SK-N-MC (cell line): ENCODE data around the gene KLHL35.

Experiments used
- DNase-seq: peaks from one replicate; pipeline ENCODE4 v3.0.0-alpha.2; 2011; ENCODE audit warnings: low read depth, low spot score
- H3K27ac ChIP-seq: fragments of 200-600 bp; sonication (generic); 2 replicates; pipeline ENCODE4 v1.5.1; 2016; ENCODE audit warnings: mixed run types
- H3K36me3 ChIP-seq: fragments of 200-600 bp; sonication (generic); 2 replicates; pipeline ENCODE4 v1.6.1; 2017; ENCODE audit warnings: antibody characterized with exemption, low read length, mixed read lengths; ENCODE audit not compliant: insufficient read depth
- H3K4me3 ChIP-seq: fragments of 200-600 bp; sonication (generic); 2 replicates; pipeline ENCODE4 v1.5.1; 2016
- H3K9ac ChIP-seq: fragments of 200-600 bp; sonication (generic); 2 replicates; pipeline ENCODE4 v1.8.0; 2017; ENCODE audit warnings: mixed run types, mixed read lengths; ENCODE audit not compliant: insufficient read length
- H3K9me3 ChIP-seq: fragments of 200-600 bp; sonication (generic); 2 replicates; pipeline ENCODE4 v1.6.1; 2017; ENCODE audit warnings: low read depth, mild to moderate bottlenecking, antibody characterized with exemption, low read length, moderate library complexity, mixed read lengths
- EZH2 ChIP-seq: fragments of 200-600 bp; sonication (generic); IDR thresholded peaks from one replicate; pipeline ENCODE4 v1.6.1; 2017; ENCODE audit warnings: antibody characterized with exemption
- FOXP2 ChIP-seq: optimal IDR thresholded peaks from 2 replicates; pipeline ENCODE3; 2011; ENCODE audit warnings: mild to moderate bottlenecking, moderate library complexity; ENCODE audit not compliant: insufficient read depth; ENCODE audit errors: extremely low read length, control extremely low read depth
- POLR2AphosphoS5 ChIP-seq: IDR thresholded peaks from 2 replicates; pipeline ENCODE4 v1.6.1; 2012; ENCODE audit warnings: mild to moderate bottlenecking, low read depth, low read length, borderline replicate concordance

The KLHL35 gene

DNA sequence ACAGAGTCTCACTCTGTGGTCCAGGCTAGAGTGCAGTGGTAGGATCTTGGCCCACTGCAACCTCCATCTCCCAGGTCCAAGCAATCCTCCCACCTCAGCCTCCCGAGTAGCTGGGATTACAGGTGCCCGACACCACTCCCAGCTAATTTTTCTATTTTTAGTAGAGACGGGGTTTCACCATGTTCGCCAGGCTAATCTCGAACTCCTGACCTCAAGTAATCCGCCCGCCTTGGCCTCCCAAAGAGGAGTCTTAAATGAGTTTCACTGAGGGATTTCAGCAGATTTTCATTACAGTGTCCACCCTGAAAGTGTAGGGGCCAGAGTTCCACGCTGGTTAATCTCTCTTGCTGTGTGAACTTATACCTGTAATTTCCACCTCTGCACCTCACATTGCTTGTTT, 34.1 kb downstream of the KLHL35 start:
- no peak for DNase-seq
- no peak overlapping the region for H3K4me3 ChIP-seq
- peaks cover 42% of the 10 kb centered on the region for H3K36me3 ChIP-seq
- H3K27ac ChIP-seq: no peak overlapping the region
- TF ChIP-seq POLR2AphosphoS5 (no peak), FOXP2 (no peak), EZH2 (no peak)
- no peaks in the 10 kb centered on the region for H3K9me3 ChIP-seq
- no peak overlapping the region for H3K9ac ChIP-seq

DNA sequence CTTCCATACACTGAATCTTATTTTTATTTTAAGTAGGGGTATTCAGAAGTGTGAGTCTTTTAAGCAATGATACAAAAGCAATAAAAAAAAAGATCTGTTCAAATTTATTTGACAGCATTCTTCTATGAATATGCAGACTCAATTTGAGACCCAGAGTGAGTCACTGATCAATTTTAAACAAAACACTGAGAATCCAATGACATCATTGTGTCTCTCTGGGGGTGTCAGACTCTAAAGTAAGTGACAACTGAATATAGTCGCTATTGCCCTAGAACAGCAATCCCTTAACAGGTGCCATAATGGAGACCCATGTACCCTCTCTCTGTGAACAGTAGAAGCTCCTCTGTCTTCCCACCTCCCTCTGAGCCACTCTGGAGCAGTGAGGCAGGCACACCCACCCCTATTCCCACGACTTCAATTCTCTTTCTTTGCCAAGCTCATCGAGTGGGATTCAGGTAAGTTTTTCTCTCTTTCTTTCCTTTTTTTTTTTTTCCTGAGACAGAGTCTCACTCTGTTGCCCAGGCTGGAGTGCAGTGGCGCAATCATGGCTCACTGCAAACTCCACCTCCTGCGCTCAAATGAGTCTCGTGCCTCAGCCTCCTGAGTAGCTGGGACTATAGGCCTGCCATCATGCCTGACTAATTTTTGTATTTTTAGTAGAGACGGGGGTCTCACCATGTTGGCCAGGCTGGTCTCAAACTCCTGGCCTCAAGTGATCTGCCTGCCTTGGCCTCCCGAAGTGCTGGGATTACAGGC, 38.7 kb downstream of the KLHL35 start:
- H3K9me3 ChIP-seq: no peaks in the 10 kb centered on the region
- no peak for TF ChIP-seq EZH2
- TF ChIP-seq POLR2AphosphoS5: no peak
- no peak for TF ChIP-seq FOXP2
- no peak overlapping the region for H3K27ac ChIP-seq

DNA sequence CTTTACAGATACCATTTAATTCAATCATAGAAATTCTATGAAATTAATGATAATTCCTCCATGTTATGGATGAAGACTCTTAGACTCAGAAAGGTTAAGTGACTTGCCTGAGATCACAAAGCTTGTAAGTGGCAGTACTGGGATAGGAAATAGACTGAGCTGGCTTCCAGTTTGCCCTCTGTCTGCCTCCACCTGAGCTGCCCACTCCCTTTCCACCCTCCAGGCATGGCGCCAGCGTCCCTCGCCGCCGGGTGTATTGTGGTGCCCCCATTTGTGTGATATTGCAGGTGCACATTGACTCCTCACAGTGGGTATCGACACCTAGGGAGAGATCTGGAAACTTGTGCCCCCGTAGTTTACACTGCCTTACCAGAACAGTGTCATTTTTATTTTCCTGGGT, 43.1 kb downstream of the KLHL35 start:
- no peak overlapping the region for H3K9ac ChIP-seq
- H3K27ac ChIP-seq: no peak overlapping the region
- DNase-seq: no peak
- TF ChIP-seq EZH2: no peak
- H3K9me3 ChIP-seq: no peaks in the 10 kb centered on the region
- no peak overlapping the region for H3K4me3 ChIP-seq
- no peaks in the 10 kb centered on the region for H3K36me3 ChIP-seq

More for the DNA sequence above, 38.7 kb downstream of the KLHL35 start:
- Histone ChIP-seq H3K36me3 (no peaks in the 10 kb centered on the region), H3K9ac (no peak overlapping the region), H3K4me3 (no peak overlapping the region)
- no peak for DNase-seq

DNA sequence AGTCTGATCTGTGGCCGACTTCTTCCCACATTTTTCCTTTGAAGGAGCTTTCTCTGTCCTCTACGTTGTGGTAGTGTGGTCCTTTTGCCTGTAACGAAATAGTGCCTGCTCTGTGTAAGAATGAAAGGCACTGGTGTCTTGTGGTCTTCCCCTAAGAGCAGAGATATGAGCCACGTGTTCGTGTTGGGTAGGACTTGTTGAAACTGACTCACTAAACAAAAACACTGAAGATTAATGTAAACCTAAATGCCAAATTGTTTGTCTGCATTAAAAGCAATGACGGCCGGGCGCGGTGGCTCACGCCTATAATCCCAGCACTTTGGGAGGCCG, 43.8 kb downstream of the KLHL35 start:
- DNase-seq: no peak
- no peak overlapping the region for H3K27ac ChIP-seq
- H3K4me3 ChIP-seq: no peak overlapping the region
- H3K9ac ChIP-seq: no peak overlapping the region
- H3K36me3 ChIP-seq: no peaks in the 10 kb centered on the region
- no peaks in the 10 kb centered on the region for H3K9me3 ChIP-seq
- TF ChIP-seq FOXP2 (no peak), EZH2 (no peak), POLR2AphosphoS5 (no peak)

DNA sequence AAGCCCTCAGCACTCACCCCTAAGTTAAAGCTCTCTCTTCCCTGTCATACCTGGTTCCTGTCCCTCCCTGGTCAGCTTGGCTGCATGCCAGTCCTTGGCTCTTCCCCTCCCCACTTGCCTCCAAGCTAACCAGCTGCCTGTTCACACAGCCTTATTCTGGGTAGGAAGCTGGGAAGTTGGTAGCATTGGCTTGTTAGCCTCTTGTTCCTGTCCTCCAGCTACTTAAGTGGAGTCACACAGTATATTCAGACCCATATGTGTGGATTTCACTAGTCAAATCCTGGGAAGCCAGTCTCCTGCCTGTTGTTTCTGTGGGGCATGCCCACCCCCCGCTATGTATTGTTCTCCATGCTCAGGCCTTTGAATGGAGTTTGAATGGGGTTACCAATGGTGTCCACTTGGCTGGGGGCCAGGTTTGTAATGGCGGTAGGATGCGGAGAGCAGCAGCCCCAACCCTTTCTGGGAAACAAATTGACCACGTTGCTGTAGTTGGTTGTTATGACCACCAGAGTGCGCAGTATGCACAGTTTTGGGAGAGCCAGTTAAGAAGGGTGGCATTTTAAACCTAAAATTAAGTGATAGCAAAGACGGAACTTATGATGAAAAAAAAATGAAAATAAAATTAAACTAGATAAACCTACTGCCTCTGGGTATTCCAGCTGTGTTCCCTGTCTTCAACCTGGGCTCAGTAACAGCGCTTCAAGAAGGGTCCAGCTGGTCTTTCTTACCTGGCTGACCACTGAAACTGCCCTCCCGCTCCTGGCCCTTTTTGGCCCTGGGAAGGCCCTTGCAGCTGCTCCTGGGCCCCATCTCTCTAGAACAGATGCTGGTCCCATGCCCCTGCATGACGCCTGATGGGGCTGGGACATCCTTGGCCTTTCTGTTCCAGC, 44.4 kb downstream of the KLHL35 start:
- H3K27ac ChIP-seq: no peak overlapping the region
- H3K9ac ChIP-seq: no peak overlapping the region
- no peaks in the 10 kb centered on the region for H3K36me3 ChIP-seq
- H3K9me3 ChIP-seq: no peaks in the 10 kb centered on the region
- peak; percentile 65 for DNase-seq
- TF ChIP-seq FOXP2 (no peak), EZH2 (no peak), POLR2AphosphoS5 (no peak)
- H3K4me3 ChIP-seq: no peak overlapping the region

DNA sequence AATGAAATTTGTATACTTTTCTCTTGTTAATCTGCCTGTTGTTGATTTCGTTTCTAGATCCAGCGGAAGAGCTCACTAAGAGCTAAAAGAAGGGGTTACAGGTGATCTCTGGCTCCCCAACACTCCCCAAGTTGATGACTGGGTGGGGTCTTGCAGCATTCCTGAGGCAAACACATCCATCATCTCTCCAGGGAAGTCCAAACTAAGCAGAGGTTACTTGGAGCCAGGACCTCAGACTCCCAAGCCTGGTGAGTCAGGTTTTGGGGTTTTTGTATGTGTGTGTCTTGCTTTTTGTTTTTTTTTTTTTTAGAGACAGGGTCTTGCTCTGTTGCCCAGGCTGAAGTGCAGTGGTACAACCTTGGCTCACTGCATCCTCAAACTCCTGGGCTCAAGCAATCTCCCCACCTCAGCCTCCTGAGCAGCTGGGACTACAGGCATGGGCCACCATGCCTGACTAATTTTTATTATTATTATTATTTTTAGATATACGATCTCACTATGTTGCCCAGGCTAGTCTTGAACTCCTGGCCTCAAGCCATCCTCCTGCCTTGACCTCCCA, 45.2 kb downstream of the KLHL35 start:
- H3K4me3 ChIP-seq: no peak overlapping the region
- no peaks in the 10 kb centered on the region for H3K36me3 ChIP-seq
- DNase-seq: no peak
- H3K9me3 ChIP-seq: no peaks in the 10 kb centered on the region
- TF ChIP-seq FOXP2 (no peak), POLR2AphosphoS5 (no peak), EZH2 (no peak)
- no peak overlapping the region for H3K27ac ChIP-seq
- no peak overlapping the region for H3K9ac ChIP-seq

DNA sequence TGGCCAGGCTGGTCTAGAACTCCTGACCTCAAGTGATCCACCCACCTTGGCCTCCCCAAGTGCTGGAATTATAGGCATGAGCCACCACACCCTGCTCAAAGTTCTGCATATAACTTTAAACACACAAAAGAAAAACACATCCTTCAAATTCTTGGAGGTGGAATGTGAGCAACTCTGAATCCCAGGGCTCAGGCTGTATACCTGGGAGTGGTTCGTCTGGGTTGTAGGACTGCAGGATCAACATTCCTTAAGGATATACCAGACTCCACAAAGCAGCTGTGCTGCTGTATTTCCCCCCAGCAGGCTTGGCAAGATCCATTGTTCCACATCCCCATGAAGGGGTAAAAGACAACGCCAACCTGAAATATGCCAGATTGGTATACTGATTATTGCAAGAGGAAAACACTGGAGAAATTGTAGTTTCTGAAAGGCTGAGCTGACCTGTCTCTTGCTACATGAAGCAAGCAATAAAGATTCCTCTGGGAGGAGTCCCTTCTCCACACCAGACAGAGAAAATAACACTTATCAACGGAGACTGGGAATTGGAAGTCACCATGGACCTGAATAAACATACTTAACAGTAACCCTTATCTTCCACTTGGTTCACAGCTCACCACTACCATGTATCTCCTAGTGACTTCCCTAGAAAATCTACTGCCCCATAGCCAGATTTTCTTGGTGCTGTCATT, 45.9 kb downstream of the KLHL35 start:
- no peaks in the 10 kb centered on the region for H3K36me3 ChIP-seq
- TF ChIP-seq FOXP2 (no peak), POLR2AphosphoS5 (no peak), EZH2 (no peak)
- DNase-seq: no peak
- no peaks in the 10 kb centered on the region for H3K9me3 ChIP-seq
- H3K27ac ChIP-seq: no peak overlapping the region
- no peak overlapping the region for H3K9ac ChIP-seq
- no peak overlapping the region for H3K4me3 ChIP-seq

DNA sequence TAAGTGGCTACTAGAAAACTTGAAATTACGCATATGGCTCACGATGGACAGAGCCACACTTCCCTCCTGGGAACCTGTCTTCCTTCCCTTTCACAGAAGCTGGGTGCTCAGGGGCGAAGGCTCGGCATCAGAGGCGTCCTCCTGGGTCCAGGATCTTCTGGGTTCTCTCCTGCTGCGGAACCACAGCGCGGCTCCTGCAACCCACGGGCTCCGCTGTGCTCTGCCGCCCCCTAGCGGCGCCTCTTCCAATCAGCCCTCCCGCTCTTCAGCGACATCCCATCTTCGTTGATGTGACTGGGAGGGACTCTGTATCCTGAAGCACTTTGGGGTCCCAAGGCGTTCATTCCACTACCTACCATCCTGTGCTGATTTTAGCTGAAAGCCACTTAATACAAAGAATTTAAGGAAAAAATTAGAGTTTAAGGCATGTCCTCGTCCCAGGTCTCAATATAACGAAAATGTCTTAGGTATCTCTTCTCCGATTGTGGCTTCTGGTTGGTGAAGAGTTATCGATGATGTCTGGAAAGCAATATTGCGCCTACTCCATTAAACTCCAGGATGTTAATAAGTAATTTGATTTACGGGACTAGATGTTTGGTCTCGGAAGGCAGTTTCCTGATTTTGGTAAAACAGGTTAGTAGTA, 48.4 kb downstream of the KLHL35 start:
- Histone ChIP-seq H3K27ac (no peak overlapping the region), H3K9ac (no peak overlapping the region), H3K9me3 (no peaks in the 10 kb centered on the region), H3K36me3 (no peaks in the 10 kb centered on the region), H3K4me3 (no peak overlapping the region)
- no peak for DNase-seq
- TF ChIP-seq EZH2 (no peak), POLR2AphosphoS5 (no peak), FOXP2 (no peak)
